C4-2B (cell line): ENCODE measurements around the gene C16orf95.

ENCODE experiments used
- H3K27ac ChIP-seq: fragments of 450-650 bp; 2 replicates; pipeline ENCODE4 v1.5.1; 2017
- CTCF ChIP-seq: fragments of 450-650 bp; conservative IDR thresholded peaks from 2 replicates; pipeline ENCODE4 v1.5.1; 2017; ENCODE audit warnings: mild to moderate bottlenecking
- ZFX ChIP-seq: fragments of 450-650 bp; IDR thresholded peaks from 2 replicates; pipeline ENCODE4 v1.6.1; 2017

The C16orf95 gene

GRCh38 chr16:87293990-87294389 lies 23.2 kb downstream of the C16orf95 start:
- H3K27ac ChIP-seq, result no peak overlapping the region
- TF ChIP-seq CTCF (no peak), ZFX (no peak)

- TF ChIP-seq ZFX (no peak), CTCF (no peak)
- no peak overlapping the region for H3K27ac ChIP-seq
These were observed 25.2 kb downstream of the C16orf95 start for GRCh38 chr16:87291944-87292343.

GRCh38 chr16:87288753-87289362 lies 28.3 kb downstream of the C16orf95 start:
- H3K27ac ChIP-seq, result no peak overlapping the region
- no peak for TF ChIP-seq ZFX
- TF ChIP-seq CTCF, result no peak

- no peak overlapping the region for H3K27ac ChIP-seq
- TF ChIP-seq ZFX (no peak), CTCF (no peak)
These were observed 30.2 kb downstream of the C16orf95 start for GRCh38 chr16:87286839-87287626.

- TF ChIP-seq CTCF (no peak), ZFX (no peak)
- H3K27ac ChIP-seq, result no peak overlapping the region
These were observed 33.0 kb downstream of the C16orf95 start for GRCh38 chr16:87284183-87284582.

- no peak overlapping the region for H3K27ac ChIP-seq
- no peak for TF ChIP-seq ZFX
These were observed 38.0 kb downstream of the C16orf95 start for GRCh38 chr16:87279094-87279658.

GRCh38 chr16:87278191-87279093 lies 38.8 kb downstream of the C16orf95 start:
- no peak overlapping the region for H3K27ac ChIP-seq

More at GRCh38 chr16:87278191-87279093, 38.8 kb downstream of the C16orf95 start:
- peak; percentile 91 for TF ChIP-seq CTCF
- TF ChIP-seq ZFX, result no peak
